Thyroid gland (tissue), 4 donors: ENCODE results near the gene ZNF804A. TPM values are rescaled to one million over a fixed set of nuclear protein-coding genes. Genes with fewer than 3 reads are reported as not detected.

ENCODE experiments used
- DNase-seq, 2 donors: peaks; one replicate each; pipeline ENCODE4 v3.0.0-alpha.2; 2019
- H3K27ac ChIP-seq, 3 donors: fragments of 200-600 bp; sonication (generic); 1 replicate in 2 of 3; 2 replicates in 1 of 3; pipeline ENCODE4 v1.5.1; 2016 to 2019; ENCODE audit warnings: mild to moderate bottlenecking in 1 of 3, moderate library complexity in 1 of 3
- H3K27me3 ChIP-seq: fragments of 200-600 bp; sonication (generic); one replicate; pipeline ENCODE4 v1.5.1; 2019
- H3K36me3 ChIP-seq, 2 donors: fragments of 200-600 bp; sonication (generic); one replicate each; pipeline ENCODE4 v1.5.1; 2016 to 2019
- H3K4me1 ChIP-seq, 2 donors: fragments of 200-600 bp; sonication (generic); one replicate each; pipeline ENCODE4 v1.5.1; 2017 to 2019
- H3K4me3 ChIP-seq, 3 donors: fragments of 200-600 bp; sonication (generic); replicated peaks in 1 of 3; 1 replicate in 2 of 3; 2 replicates in 1 of 3; pipeline ENCODE4 v1.5.1; 2016; ENCODE audit warnings: mild to moderate bottlenecking in 1 of 3
- H3K9me3 ChIP-seq: fragments of 200-600 bp; sonication (generic); one replicate; pipeline ENCODE4 v1.5.1; 2017
- POLR2A ChIP-seq, 2 donors: fragments of 450-650 bp; IDR thresholded peaks; one replicate each; pipeline ENCODE4 v1.6.1; 2017; ENCODE audit warnings: antibody characterized with exemption in 2 of 2, mild to moderate bottlenecking in 2 of 2, moderate library complexity in 1 of 2
- WGBS, 2 donors: methylation state at CpG; one replicate each; pipeline ENCODE4 v1.1.5; 2017; 5-methylcytosine and 5-hydroxymethylcytosine counted together
- intact Hi-C: fragments of 100-400 bp; cut with DNase I; formaldehyde crosslinking; loops from one replicate; pipeline ENCODE4 v1.15.1; 2023
- total RNA-seq, 4 donors: library from RNA; depleted of rRNA; stranded (reverse); fragments of >200 nt; gene quantifications; one replicate each; pipeline ENCODE4 v1.2.3, GENCODE V29; 2016
- TF ChIP-seq, protein P1 (sequence below), 6 experiments: fragments of 200-600 bp in 3 of 6; fragments of 450-650 bp in 3 of 6; sonication (generic) in 3 of 6; IDR thresholded peaks; one replicate each; pipeline ENCODE4 v1.5.1; 2016 to 2019; ENCODE audit warnings: antibody characterized with exemption in 6 of 6, mild to moderate bottlenecking in 2 of 6, inconsistent platforms in 1 of 6, moderate library complexity in 1 of 6

Gene ZNF804A
- total RNA-seq, 4 donors from 2014 or later, result 0.49 to 1.2 TPM; not detected in 2

- Histone ChIP-seq H3K36me3 (no peaks in the 10 kb centered on the region), H3K4me1 (no peaks in the 10 kb centered on the region), H3K27ac (no peak overlapping the region), H3K4me3 (no peak overlapping the region), H3K9me3 (no peaks in the 10 kb centered on the region), H3K27me3 (no peaks in the 10 kb centered on the region)
- intact Hi-C loops, result no loop called here
- DNase-seq, result peak; percentile 49 to 61
- TF ChIP-seq, protein P1, sequence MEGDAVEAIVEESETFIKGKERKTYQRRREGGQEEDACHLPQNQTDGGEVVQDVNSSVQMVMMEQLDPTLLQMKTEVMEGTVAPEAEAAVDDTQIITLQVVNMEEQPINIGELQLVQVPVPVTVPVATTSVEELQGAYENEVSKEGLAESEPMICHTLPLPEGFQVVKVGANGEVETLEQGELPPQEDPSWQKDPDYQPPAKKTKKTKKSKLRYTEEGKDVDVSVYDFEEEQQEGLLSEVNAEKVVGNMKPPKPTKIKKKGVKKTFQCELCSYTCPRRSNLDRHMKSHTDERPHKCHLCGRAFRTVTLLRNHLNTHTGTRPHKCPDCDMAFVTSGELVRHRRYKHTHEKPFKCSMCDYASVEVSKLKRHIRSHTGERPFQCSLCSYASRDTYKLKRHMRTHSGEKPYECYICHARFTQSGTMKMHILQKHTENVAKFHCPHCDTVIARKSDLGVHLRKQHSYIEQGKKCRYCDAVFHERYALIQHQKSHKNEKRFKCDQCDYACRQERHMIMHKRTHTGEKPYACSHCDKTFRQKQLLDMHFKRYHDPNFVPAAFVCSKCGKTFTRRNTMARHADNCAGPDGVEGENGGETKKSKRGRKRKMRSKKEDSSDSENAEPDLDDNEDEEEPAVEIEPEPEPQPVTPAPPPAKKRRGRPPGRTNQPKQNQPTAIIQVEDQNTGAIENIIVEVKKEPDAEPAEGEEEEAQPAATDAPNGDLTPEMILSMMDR (IDR thresholded peaks at IDR 0.05), result no peak
- no peak for TF ChIP-seq POLR2A (IDR thresholded peaks at IDR 0.05)
- 10 to 34% methylated on average over 2 of the region's 2 CpGs for WGBS, 2 donors
These were observed 47.8 kb downstream of the ZNF804A start for GRCh38 chr2:184646177-184646576.

DNA sequence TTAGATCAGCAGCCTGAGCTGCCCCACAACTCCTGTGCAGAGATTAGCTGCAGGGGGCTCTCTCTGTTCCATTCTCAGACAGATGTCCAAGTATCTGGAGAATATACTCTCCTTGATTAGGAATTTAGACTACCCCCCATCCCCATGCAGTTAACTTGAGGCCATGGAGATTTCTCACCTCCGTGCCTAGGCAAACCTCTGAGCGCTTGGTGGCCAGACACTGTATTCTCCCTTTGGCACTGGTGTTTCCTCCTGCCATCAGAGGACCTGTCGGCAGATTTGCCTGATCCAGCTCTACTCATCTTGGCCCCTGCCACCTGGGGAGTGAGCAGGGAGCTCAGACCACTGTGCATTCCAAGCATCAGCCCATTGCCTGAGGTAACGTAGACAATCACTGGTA is 48.3 kb downstream of the ZNF804A start:
- Histone ChIP-seq H3K36me3 (no peaks in the 10 kb centered on the region), H3K27ac (no peak overlapping the region), H3K9me3 (no peaks in the 10 kb centered on the region), H3K27me3 (no peaks in the 10 kb centered on the region), H3K4me1 (no peaks in the 10 kb centered on the region), H3K4me3 (no peak overlapping the region)
- intact Hi-C loops, result no loop called here
- TF ChIP-seq POLR2A (IDR thresholded peaks at IDR 0.05), result no peak
- TF ChIP-seq, protein P1 (IDR thresholded peaks at IDR 0.05), result no peak
- no peak for DNase-seq
- 91 to 99% methylated on average over 4 of the region's 4 CpGs for WGBS, 2 donors

GRCh38 chr2:184654945-184655344 is 56.6 kb downstream of the ZNF804A start:
- TF ChIP-seq POLR2A (IDR thresholded peaks at IDR 0.05), result no peak
- TF ChIP-seq, protein P1 (IDR thresholded peaks at IDR 0.05), result no peak
- Histone ChIP-seq H3K4me3 (no peak overlapping the region), H3K36me3 (no peaks in the 10 kb centered on the region), H3K9me3 (no peaks in the 10 kb centered on the region), H3K27me3 (no peaks in the 10 kb centered on the region), H3K27ac (no peak overlapping the region), H3K4me1 (no peaks in the 10 kb centered on the region)
- no peak for DNase-seq
- 50% methylated on average over 2 of the region's 2 CpGs for WGBS, 2 donors
- intact Hi-C loops, result no loop called here

GRCh38 chr2:184677171-184677570 is 78.8 kb downstream of the ZNF804A start:
- Histone ChIP-seq H3K4me3 (no peak overlapping the region), H3K27ac (no peak overlapping the region), H3K4me1 (no peaks in the 10 kb centered on the region), H3K9me3 (no peaks in the 10 kb centered on the region), H3K27me3 (no peaks in the 10 kb centered on the region), H3K36me3 (no peaks in the 10 kb centered on the region)
- intact Hi-C loops, result no loop called here
- WGBS, 2 donors, result 87 to 90% methylated on average over 2 of the region's 2 CpGs
- TF ChIP-seq, protein P1 (IDR thresholded peaks at IDR 0.05), result no peak
- TF ChIP-seq POLR2A (IDR thresholded peaks at IDR 0.05), result no peak
- no peak for DNase-seq

GRCh38 chr2:184679219-184680018 is 81.1 kb downstream of the ZNF804A start:
- no peaks in the 10 kb centered on the region for H3K27me3 ChIP-seq
- H3K9me3 ChIP-seq, result no peaks in the 10 kb centered on the region
- WGBS, 2 donors, result 93 to 95% methylated on average over 5 to 7 of the region's 7 CpGs
- TF ChIP-seq, protein P1 (IDR thresholded peaks at IDR 0.05), result no peak
- no peak for TF ChIP-seq POLR2A (IDR thresholded peaks at IDR 0.05)
- intact Hi-C loops, result no loop called here
- no peaks in the 10 kb centered on the region for H3K36me3 ChIP-seq
- H3K27ac ChIP-seq, result no peak overlapping the region
- H3K4me1 ChIP-seq, result no peaks in the 10 kb centered on the region
- DNase-seq, result no peak
- H3K4me3 ChIP-seq, result no peak overlapping the region
